Gastroesophageal sphincter (tissue), 2 donors: ENCODE results near the gene CERT1.

Experiments used
- POLR2A ChIP-seq, 2 donors: fragments of 450-650 bp; IDR thresholded peaks; one replicate each; pipeline ENCODE4 v1.6.1; 2017; ENCODE audit warnings: antibody characterized with exemption in 2 of 2, mild to moderate bottlenecking in 2 of 2, moderate library complexity in 1 of 2
- POLR2AphosphoS5 ChIP-seq: sonication (generic); formaldehyde crosslinking; IDR thresholded peaks from one replicate; pipeline ENCODE4 v1.6.1; 2017; ENCODE audit warnings: antibody characterized with exemption

- TF ChIP-seq POLR2A (IDR thresholded peaks at IDR 0.05): no peak
- TF ChIP-seq POLR2AphosphoS5: no peak
Observed at GRCh38 chr5:75366787-75367186, 144.6 kb downstream of the CERT1 start.
